Left ventricle myocardium inferior (tissue), 1 donor: ENCODE results near the gene ACOXL. TPM values are rescaled to one million over a fixed set of nuclear protein-coding genes. Genes with fewer than 3 reads are reported as not detected.

Experiments used
- DNase-seq: peaks from one replicate; pipeline ENCODE4 v3.0.0-alpha.2; 2020
- H3K27ac ChIP-seq: fragments of 200-600 bp; replicated peaks from 2 replicates; pipeline ENCODE4 v1.8.0; 2021
- H3K27me3 ChIP-seq: fragments of 200-600 bp; 2 replicates; pipeline ENCODE4 v1.8.0; 2021; ENCODE audit warnings: low read depth
- H3K36me3 ChIP-seq: fragments of 200-600 bp; 2 replicates; pipeline ENCODE4 v1.8.0; 2021
- H3K4me1 ChIP-seq: fragments of 200-600 bp; 2 replicates; pipeline ENCODE4 v1.8.0; 2021
- H3K4me3 ChIP-seq: fragments of 200-600 bp; 2 replicates; pipeline ENCODE4 v1.8.0; 2021; ENCODE audit warnings: mild to moderate bottlenecking, moderate library complexity
- H3K9me3 ChIP-seq: fragments of 200-600 bp; replicated peaks from 2 replicates; pipeline ENCODE4 v1.8.0; 2021
- CTCF ChIP-seq: fragments of 200-600 bp; IDR thresholded peaks from 2 replicates; pipeline ENCODE4 v1.8.0; 2021; ENCODE audit warnings: antibody characterized with exemption, mild to moderate bottlenecking, borderline replicate concordance
- intact Hi-C: fragments of 100-400 bp; cut with micrococcal nuclease; formaldehyde crosslinking; loops from one replicate; pipeline ENCODE4 v1.11.0; 2022
- total RNA-seq: library from RNA; stranded (reverse); fragmentation: NEBNext Ultra II Directional; extraction: Animal tissue kit (Norgen Biotek cat#: 25700); gene quantifications from one replicate; pipeline ENCODE4 v1.2.1, GENCODE V29; 2021
- donor health status: DM: no; HTN: yes; CAD: no; lungs with severe emphysema.

The ACOXL gene
- total RNA-seq, 1 donor from 2014 or later: not detected

- Histone ChIP-seq H3K36me3 (peaks cover 10% of the 10 kb centered on the region), H3K27me3 (no peaks in the 10 kb centered on the region), H3K27ac (no peak overlapping the region), H3K9me3 (no peaks in the 10 kb centered on the region), H3K4me1 (peaks cover 29% of the 10 kb centered on the region), H3K4me3 (no peak overlapping the region)
- no peak for TF ChIP-seq CTCF
- intact Hi-C loops: no loop called here
- no peak for DNase-seq
These were observed 434.9 kb downstream of the ACOXL start for GRCh38 chr2:111167076-111167862.

- Histone ChIP-seq H3K27me3 (no peaks in the 10 kb centered on the region), H3K27ac (no peak overlapping the region), H3K9me3 (no peaks in the 10 kb centered on the region), H3K4me1 (peaks cover 23% of the 10 kb centered on the region), H3K36me3 (peaks cover 10% of the 10 kb centered on the region), H3K4me3 (no peak overlapping the region)
- no peak for DNase-seq
- intact Hi-C loops: no loop called here
- no peak for TF ChIP-seq CTCF
These were observed 435.4 kb downstream of the ACOXL start for GRCh38 chr2:111167863-111168162.

Other genes starting within 250 kb of the ACOXL start
- gene RGPD6, start 155.4 kb upstream of the ACOXL start, total RNA-seq: 11.5 TPM
- gene BUB1, start 54.5 kb upstream of the ACOXL start, total RNA-seq: 0.66 TPM